ENCODE data around the gene TPCN2. TPM values are rescaled to one million over a fixed set of nuclear protein-coding genes. Genes with fewer than 3 reads are reported as not detected.

The TPCN2 gene
- total RNA-seq, result 10.6 and 12.2 TPM in 2 replicates

GRCh38 chr11:69048694-69049489 lies at the start of gene TPCN2:
Gene TPCN2, plus strand, starts transcription at chr11:69048932. Its CDS starts 66 bp downstream, at chr11:69048998.

GRCh38 chr11:69013009-69013951 lies 35.5 kb upstream of the TPCN2 start, which contains the start of gene MRGPRF:
Gene MRGPRF, minus strand, starts transcription at chr11:69013246. Its CDS starts 3,345 bp downstream, at chr11:69009901.

DNA sequence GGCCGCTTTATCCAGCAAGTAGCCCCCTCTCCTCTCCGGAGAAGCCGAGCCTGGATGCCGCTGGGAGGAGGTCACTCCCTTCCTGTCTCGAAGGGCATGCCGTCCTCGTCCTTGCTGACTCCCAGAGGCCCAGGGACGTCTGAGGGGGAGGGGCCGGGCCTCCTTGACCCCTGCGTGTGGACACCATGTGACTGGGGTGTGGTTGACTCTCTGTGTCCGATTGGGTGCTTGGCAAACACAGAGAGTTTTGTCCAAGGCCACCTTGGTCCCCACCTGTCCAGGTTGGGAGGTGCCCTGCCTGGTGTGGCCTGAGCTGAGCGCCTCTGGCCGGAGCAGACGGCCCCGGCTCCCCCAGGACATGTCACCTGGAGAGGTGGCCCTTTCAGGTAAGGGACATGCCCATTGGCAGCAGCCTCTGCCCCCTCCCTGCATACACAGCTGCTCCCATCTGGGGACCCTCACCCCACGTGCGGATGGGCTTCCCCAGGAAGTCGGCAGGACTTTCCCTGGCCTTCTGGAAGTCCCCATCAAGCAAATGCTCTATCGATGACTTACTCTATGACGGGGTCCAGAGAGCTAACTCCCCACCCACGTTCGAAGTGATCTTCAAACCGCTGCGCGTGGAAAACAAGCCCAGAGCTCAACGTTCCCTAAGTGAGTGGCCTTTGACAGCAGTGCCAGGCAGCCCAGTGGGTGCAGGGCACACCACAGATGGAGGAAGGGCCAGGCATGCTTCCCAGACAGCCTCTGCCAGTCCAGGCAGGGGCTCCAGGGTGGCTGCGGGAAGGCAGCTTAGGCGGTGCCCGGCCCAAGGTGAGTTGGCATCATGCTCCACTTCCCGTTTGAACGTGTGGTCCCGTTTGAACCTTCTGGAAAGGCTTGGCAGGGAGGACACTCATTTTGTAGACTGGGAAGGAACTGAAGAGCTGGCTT lies 106.8 kb downstream of the TPCN2 start, which contains the start of gene SMIM38:
Gene SMIM38 (plus strand): TSS at position 634 of the 933 bp plus-strand sequence. CDS start 1,912 bp downstream, outside the sequence.

Small RNA genes lying within 50 kb of the gene (small RNA-seq; reads per million reads assigned to genes)
- 0.40 reads per million, percentile 18 among the genes with 10 or more reads in this experiment for gene MIR3164

Other genes starting within 250 kb of the TPCN2 start
- 20.9 and 28.7 TPM in 2 replicates for gene CPT1A, start 207.0 kb upstream of the TPCN2 start, total RNA-seq
- 30.6 and 50.3 TPM in 2 replicates for gene MRPL21, start 145.1 kb upstream of the TPCN2 start, total RNA-seq
- 10.1 and 13.3 TPM in 2 replicates for gene IGHMBP2, start 145.0 kb upstream of the TPCN2 start, total RNA-seq
- not detected in 2 replicates for gene MRGPRD, start 67.9 kb upstream of the TPCN2 start, total RNA-seq
- 3.7 and 5.1 TPM in 2 replicates for gene MRGPRF, start 35.7 kb upstream of the TPCN2 start, total RNA-seq
- 0.39 TPM in 1 of 2 replicates, not detected in the other for gene SMIM38, start 107.0 kb downstream of the TPCN2 start, total RNA-seq
- gene MYEOV, start 245.2 kb downstream of the TPCN2 start, total RNA-seq, result not detected in 2 replicates

Data from placental epithelial cell (primary cell).